Measurements from ENCODE around the gene PLK3.
"Not testable (repeated sequence)": the region's sequence is repeated elsewhere in the genome, so short reads cannot be mapped to it uniquely, and the experiment has no call there.

Gene PLK3

GRCh38 chr1:44829506-44830384 lies 29.6 kb downstream of the PLK3 start:
- DNase-seq: no peak

- DNase-seq: no peak
These were observed 30.7 kb downstream of the PLK3 start for GRCh38 chr1:44830900-44831304.

GRCh38 chr1:44831516-44831915 lies 31.3 kb downstream of the PLK3 start:
- DNase-seq: no peak

GRCh38 chr1:44832056-44832705 lies 32.0 kb downstream of the PLK3 start:
- DNase-seq: no peak

- DNase-seq: no peak
These were observed 34.2 kb downstream of the PLK3 start for GRCh38 chr1:44834328-44834727.

- DNase-seq: peak; percentile 79
These were observed 35.8 kb downstream of the PLK3 start for GRCh38 chr1:44835738-44836675.

- not testable (repeated sequence) for DNase-seq
These were observed 38.1 kb downstream of the PLK3 start for GRCh38 chr1:44838294-44838693.

GRCh38 chr1:44839576-44839975 lies 39.4 kb downstream of the PLK3 start:
- no peak for DNase-seq

GRCh38 chr1:44842486-44842861 lies 42.3 kb downstream of the PLK3 start:
- no peak for DNase-seq

- DNase-seq: peak; percentile 85
These were observed 42.9 kb downstream of the PLK3 start, which contains the start of gene PTCH2 for GRCh38 chr1:44842862-44843655. TSS of gene PTCH2 (minus strand) at chr1:44843253. CDS start at chr1:44842932, 321 bp downstream.

- DNase-seq: no peak
These were observed 46.8 kb downstream of the PLK3 start for GRCh38 chr1:44846985-44847384.

GRCh38 chr1:44847845-44848244 lies 47.7 kb downstream of the PLK3 start:
- no peak for DNase-seq

GRCh38 chr1:44848456-44849181 lies 48.4 kb downstream of the PLK3 start:
- no peak for DNase-seq

- DNase-seq: no peak
These were observed 49.5 kb downstream of the PLK3 start for GRCh38 chr1:44849575-44850132.

- no peak for DNase-seq
These were observed 51.1 kb downstream of the PLK3 start for GRCh38 chr1:44851308-44851707.

GRCh38 chr1:44853201-44853600 lies 53.0 kb downstream of the PLK3 start:
- DNase-seq: no peak

- no peak for DNase-seq
These were observed 54.8 kb downstream of the PLK3 start for GRCh38 chr1:44854970-44855369.
